ENCODE data around the gene TMED3. TPM values are rescaled to one million over a fixed set of nuclear protein-coding genes. Genes with fewer than 3 reads are reported as not detected.
A peak's percentile ranks its signal among the peaks of the same experiment; 100 is the strongest.

The TMED3 gene
- 28.7 TPM for total RNA-seq

- DNase-seq, result peak; percentile 46
These were observed at the start of gene TMED3 for GRCh38 chr15:79310985-79311900. TSS of gene TMED3 (plus strand) at chr15:79311112. CDS start at chr15:79311250, 138 bp downstream.

- no peak for DNase-seq
These were observed 49.1 kb upstream of the TMED3 start for GRCh38 chr15:79261836-79262235.

- DNase-seq, result no peak
These were observed 45.7 kb upstream of the TMED3 start for GRCh38 chr15:79265167-79265566.

GRCh38 chr15:79265987-79266579 lies 44.8 kb upstream of the TMED3 start:
- DNase-seq, result peak; percentile 21

GRCh38 chr15:79282371-79283251 lies 28.3 kb upstream of the TMED3 start, which contains the start of gene ANKRD34C:
TSS of gene ANKRD34C (plus strand) at chr15:79282722. CDS start at chr15:79293285, 10,563 bp downstream.
- peak; percentile 52 for DNase-seq

- DNase-seq, result peak; percentile 33
These were observed 27.5 kb upstream of the TMED3 start for GRCh38 chr15:79283252-79284048.

- DNase-seq, result no peak
These were observed 20.2 kb upstream of the TMED3 start for GRCh38 chr15:79290642-79291275.

- no peak for DNase-seq
These were observed 18.9 kb upstream of the TMED3 start for GRCh38 chr15:79292011-79292410.

- DNase-seq, result no peak
These were observed 16.8 kb upstream of the TMED3 start for GRCh38 chr15:79294075-79294474.

- no peak for DNase-seq
These were observed 14.3 kb upstream of the TMED3 start for GRCh38 chr15:79296583-79296982.

- no peak for DNase-seq
These were observed 11.6 kb upstream of the TMED3 start for GRCh38 chr15:79299126-79299840.

GRCh38 chr15:79299841-79300235 lies 11.1 kb upstream of the TMED3 start:
- no peak for DNase-seq

GRCh38 chr15:79307251-79307650 lies 3.7 kb upstream of the TMED3 start:
- no peak for DNase-seq

GRCh38 chr15:79308874-79309273 lies 2.0 kb upstream of the TMED3 start:
- DNase-seq, result no peak

- DNase-seq, result no peak
These were observed 314 bp upstream of the TMED3 start for GRCh38 chr15:79310612-79310984.

GRCh38 chr15:79311901-79312553 lies 1.1 kb downstream of the TMED3 start:
- no peak for DNase-seq

GRCh38 chr15:79314186-79314585 lies 3.3 kb downstream of the TMED3 start:
- DNase-seq, result no peak

- DNase-seq, result no peak
These were observed 3.9 kb downstream of the TMED3 start for GRCh38 chr15:79314811-79315210.

GRCh38 chr15:79315623-79316328 lies 4.9 kb downstream of the TMED3 start:
- DNase-seq, result peak; percentile 50
